GM23248 (cell line): Measurements from ENCODE around the gene HSD3B7. TPM values are rescaled to one million over a fixed set of nuclear protein-coding genes. Genes with fewer than 3 reads are reported as not detected.

Experiments
- DNase-seq: peaks from one replicate; pipeline ENCODE4 v3.0.0-alpha.2; 2015
- H2AFZ ChIP-seq: fragments of 200-600 bp; sonication (generic); 2 replicates; pipeline ENCODE4 v1.6.1; 2016; ENCODE audit warnings: antibody characterized with exemption
- H3F3A ChIP-seq: fragments of 200-600 bp; sonication (generic); 2 replicates; pipeline ENCODE4 v1.6.1; 2016; ENCODE audit warnings: mild to moderate bottlenecking, antibody characterized with exemption, mixed run types; ENCODE audit not compliant: insufficient read depth
- H3K27ac ChIP-seq: fragments of 200-600 bp; sonication (generic); 2 replicates; pipeline ENCODE4 v1.5.1; 2016; ENCODE audit warnings: mild to moderate bottlenecking
- H3K27me3 ChIP-seq: fragments of 200-600 bp; sonication (generic); replicated peaks from 2 replicates; pipeline ENCODE4 v1.6.1; 2016; ENCODE audit warnings: mild to moderate bottlenecking; ENCODE audit not compliant: insufficient read depth
- H3K36me3 ChIP-seq: fragments of 200-600 bp; sonication (generic); 2 replicates; pipeline ENCODE4 v1.6.1; 2016; ENCODE audit warnings: low read depth, mild to moderate bottlenecking
- H3K4me1 ChIP-seq: fragments of 200-600 bp; sonication (generic); 2 replicates; pipeline ENCODE4 v1.6.1; 2016; ENCODE audit warnings: mild to moderate bottlenecking; ENCODE audit not compliant: insufficient read depth
- H3K4me2 ChIP-seq: fragments of 200-600 bp; sonication (generic); one replicate; pipeline ENCODE4 v1.6.1; 2016; ENCODE audit warnings: mild to moderate bottlenecking; ENCODE audit not compliant: unreplicated experiment
- H3K4me3 ChIP-seq: fragments of 200-600 bp; sonication (generic); 2 replicates; pipeline ENCODE4 v1.5.1; 2016; ENCODE audit warnings: mild to moderate bottlenecking
- H3K79me2 ChIP-seq: fragments of 200-600 bp; sonication (generic); 2 replicates; pipeline ENCODE4 v1.6.1; 2016; ENCODE audit warnings: mild to moderate bottlenecking; ENCODE audit not compliant: insufficient read depth
- H3K9ac ChIP-seq: fragments of 200-600 bp; sonication (generic); 2 replicates; pipeline ENCODE4 v1.6.1; 2016; ENCODE audit warnings: mild to moderate bottlenecking
- H3K9me2 ChIP-seq: fragments of 200-600 bp; sonication (generic); 2 replicates; pipeline ENCODE4 v1.6.1; 2016; ENCODE audit warnings: mixed run types, mild to moderate bottlenecking, moderate library complexity; ENCODE audit not compliant: insufficient read depth
- H3K9me3 ChIP-seq: fragments of 200-600 bp; sonication (generic); one replicate; pipeline ENCODE4 v1.6.1; 2017; ENCODE audit warnings: low read depth
- H4K20me1 ChIP-seq: fragments of 200-600 bp; sonication (generic); 2 replicates; pipeline ENCODE4 v1.6.0; 2016; ENCODE audit not compliant: insufficient read depth
- EZH2 ChIP-seq: fragments of 200-600 bp; sonication (generic); IDR thresholded peaks from 2 replicates; pipeline ENCODE4 v1.6.1; 2018; ENCODE audit warnings: antibody characterized with exemption, mild to moderate bottlenecking; ENCODE audit not compliant: insufficient read depth, poor library complexity, severe bottlenecking
- EZH2phosphoT487 ChIP-seq: fragments of 200-600 bp; sonication (generic); IDR thresholded peaks from 2 replicates; pipeline ENCODE4 v1.6.1; 2018; ENCODE audit warnings: antibody characterized with exemption, moderate library complexity, mild to moderate bottlenecking, low read depth; ENCODE audit not compliant: insufficient read depth
- WGBS, 2 experiments: methylation state at CpG; one replicate each; pipeline ENCODE4 v1.1.6; 2015 to 2017; ENCODE audit warnings: low lambda C conversion rate in 2 of 2, low coverage in 1 of 2; ENCODE audit errors: missing lambda C conversion rate in 2 of 2; 5-methylcytosine and 5-hydroxymethylcytosine counted together
- in situ Hi-C: fragments of 300-500 bp; cut with MboI; formaldehyde crosslinking; loops from 2 replicates; pipeline ENCODE4 v1.15.0; 2020
- polyA plus RNA-seq: library from polyadenylated mRNA; unstranded; fragments of >200 nt; fragmentation: Nextera tagmentation; extraction: Ambion mirVana; gene quantifications from 2 replicates; pipeline ENCODE4 v1.2.1, GENCODE V29; 2016
- total RNA-seq: library from RNA; depleted of rRNA; stranded (reverse); fragments of >200 nt; shearing (Covaris generic); gene quantifications from 2 replicates; pipeline ENCODE4 v1.2.3, GENCODE V29; 2014

HSD3B7 gene
- total and polyA plus RNA-seq, 2 experiments from 2014 or later, result 40.2 to 69.7 TPM

- WGBS, 2 experiments, result 59 to 69% methylated on average over 11 of the region's 11 CpGs
- Histone ChIP-seq H3K79me2 (no peaks in the 10 kb centered on the region), H4K20me1 (no peaks in the 10 kb centered on the region), H3K36me3 (no peaks in the 10 kb centered on the region), H3F3A (peaks cover 32% of the 10 kb centered on the region), H3K9me2 (no peaks in the 10 kb centered on the region), H3K9me3 (no peaks in the 10 kb centered on the region), H3K27ac (peak overlapping the region; percentile 95), H3K4me2 (peak overlapping the region; percentile 75), H3K27me3 (no peaks in the 10 kb centered on the region), H3K4me3 (peak overlapping the region; percentile 84; the same call in 1 of the 2 replicates), H2AFZ (peak overlapping the region; percentile 85; the same call in 1 of the 2 replicates), H3K9ac (peak overlapping the region; percentile 88), H3K4me1 (peaks cover 32% of the 10 kb centered on the region)
- in situ Hi-C loops, result loop anchor here (25.0 kb wide), 1 partner anchor 441 kb away; the partner anchor contains the start of genes COX6A2 and ZNF843
- peak; percentile 50 for DNase-seq
- TF ChIP-seq EZH2phosphoT487 (no peak), EZH2 (no peak)
Observed at GRCh38 chr16:30995927-30996323, 10.9 kb downstream of the HSD3B7 start.

- Histone ChIP-seq H3K4me3 (peak overlapping the region; percentile 84), H3K9ac (peak overlapping the region; percentile 88), H3K27me3 (no peaks in the 10 kb centered on the region), H3K4me2 (peak overlapping the region; percentile 75), H3K79me2 (no peaks in the 10 kb centered on the region), H3K9me3 (no peaks in the 10 kb centered on the region), H3F3A (peaks cover 32% of the 10 kb centered on the region), H2AFZ (peak overlapping the region; percentile 85), H3K27ac (peak overlapping the region; percentile 95), H3K4me1 (peaks cover 32% of the 10 kb centered on the region), H4K20me1 (no peaks in the 10 kb centered on the region), H3K36me3 (no peaks in the 10 kb centered on the region), H3K9me2 (no peaks in the 10 kb centered on the region)
- WGBS, 2 experiments, result 15 to 16% methylated on average over 21 to 23 of the region's 23 CpGs
- DNase-seq, result peak; percentile 63
- in situ Hi-C loops, result loop anchor here (25.0 kb wide), 1 partner anchor 441 kb away; the partner anchor contains the start of genes COX6A2 and ZNF843
- no peak for TF ChIP-seq EZH2
- no peak for TF ChIP-seq EZH2phosphoT487
Observed at GRCh38 chr16:30996324-30996984, 11.4 kb downstream of the HSD3B7 start.

GRCh38 chr16:30996985-30997724 lies 12.1 kb downstream of the HSD3B7 start:
- TF ChIP-seq EZH2 (no peak), EZH2phosphoT487 (no peak)
- H3K36me3 ChIP-seq, result no peaks in the 10 kb centered on the region
- peak; percentile 92 for DNase-seq
- H3K4me3 ChIP-seq, result peak overlapping the region; percentile 84
- peak overlapping the region; percentile 85 for H2AFZ ChIP-seq
- peaks cover 32% of the 10 kb centered on the region for H3K4me1 ChIP-seq
- no peaks in the 10 kb centered on the region for H3K27me3 ChIP-seq
- no peaks in the 10 kb centered on the region for H4K20me1 ChIP-seq
- in situ Hi-C loops, result loop anchor here (25.0 kb wide), 1 partner anchor 440 kb away; the partner anchor contains the start of genes COX6A2 and ZNF843
- no peaks in the 10 kb centered on the region for H3K79me2 ChIP-seq
- peaks cover 32% of the 10 kb centered on the region for H3F3A ChIP-seq
- no peaks in the 10 kb centered on the region for H3K9me3 ChIP-seq
- peak overlapping the region; percentile 95 for H3K27ac ChIP-seq
- no peaks in the 10 kb centered on the region for H3K9me2 ChIP-seq
- 1 to 3% methylated on average over 49 to 50 of the region's 60 CpGs for WGBS, 2 experiments
- peak overlapping the region; percentile 88 for H3K9ac ChIP-seq
- peak overlapping the region; percentile 75 for H3K4me2 ChIP-seq

- Histone ChIP-seq H3K4me2 (peak overlapping the region; percentile 75), H3K9ac (peak overlapping the region; percentile 88), H3K79me2 (no peaks in the 10 kb centered on the region), H3K4me1 (peaks cover 32% of the 10 kb centered on the region), H4K20me1 (no peaks in the 10 kb centered on the region), H2AFZ (peak overlapping the region; percentile 71), H3K36me3 (no peaks in the 10 kb centered on the region), H3K27me3 (no peaks in the 10 kb centered on the region), H3K9me3 (no peaks in the 10 kb centered on the region), H3F3A (peaks cover 32% of the 10 kb centered on the region), H3K4me3 (peak overlapping the region; percentile 84), H3K9me2 (no peaks in the 10 kb centered on the region), H3K27ac (peak overlapping the region; percentile 95)
- DNase-seq, result peak; percentile 95
- WGBS, 2 experiments, result 8 to 15% methylated on average over 20 to 21 of the region's 21 CpGs
- in situ Hi-C loops, result loop anchor here (25.0 kb wide), 1 partner anchor 439 kb away; the partner anchor contains the start of genes COX6A2 and ZNF843
- TF ChIP-seq EZH2phosphoT487 (no peak), EZH2 (no peak)
Observed at GRCh38 chr16:30997725-30998711, 13.0 kb downstream of the HSD3B7 start.
